ENCODE results near the gene BIRC6.

BIRC6 gene

DNA sequence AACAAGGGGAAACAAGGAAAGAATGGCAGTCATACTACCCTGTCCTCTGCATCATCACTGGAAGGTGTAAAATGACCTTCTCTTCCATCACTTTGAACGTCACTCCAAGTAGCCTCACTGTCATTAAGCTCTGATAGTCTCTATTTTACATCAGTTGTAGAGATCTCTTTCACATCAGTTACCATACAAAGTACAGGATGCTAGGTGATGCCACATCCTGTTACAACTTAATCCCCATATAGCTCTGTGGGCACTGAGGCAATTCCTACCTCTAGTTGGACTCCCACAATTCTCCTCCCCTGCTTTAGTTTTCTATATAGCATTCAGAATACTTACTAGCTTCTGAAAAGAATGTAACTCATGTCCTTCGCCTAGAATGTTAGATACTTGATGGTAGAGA is 215.9 kb downstream of the BIRC6 start:
- POLR2A ChIA-PET: no interaction called here
- DNase-seq (ENCODE audit: low read depth, low spot score): no peak
- CTCF ChIA-PET: no interaction called here
- TF ChIP-seq, protein P1, sequence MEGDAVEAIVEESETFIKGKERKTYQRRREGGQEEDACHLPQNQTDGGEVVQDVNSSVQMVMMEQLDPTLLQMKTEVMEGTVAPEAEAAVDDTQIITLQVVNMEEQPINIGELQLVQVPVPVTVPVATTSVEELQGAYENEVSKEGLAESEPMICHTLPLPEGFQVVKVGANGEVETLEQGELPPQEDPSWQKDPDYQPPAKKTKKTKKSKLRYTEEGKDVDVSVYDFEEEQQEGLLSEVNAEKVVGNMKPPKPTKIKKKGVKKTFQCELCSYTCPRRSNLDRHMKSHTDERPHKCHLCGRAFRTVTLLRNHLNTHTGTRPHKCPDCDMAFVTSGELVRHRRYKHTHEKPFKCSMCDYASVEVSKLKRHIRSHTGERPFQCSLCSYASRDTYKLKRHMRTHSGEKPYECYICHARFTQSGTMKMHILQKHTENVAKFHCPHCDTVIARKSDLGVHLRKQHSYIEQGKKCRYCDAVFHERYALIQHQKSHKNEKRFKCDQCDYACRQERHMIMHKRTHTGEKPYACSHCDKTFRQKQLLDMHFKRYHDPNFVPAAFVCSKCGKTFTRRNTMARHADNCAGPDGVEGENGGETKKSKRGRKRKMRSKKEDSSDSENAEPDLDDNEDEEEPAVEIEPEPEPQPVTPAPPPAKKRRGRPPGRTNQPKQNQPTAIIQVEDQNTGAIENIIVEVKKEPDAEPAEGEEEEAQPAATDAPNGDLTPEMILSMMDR (IDR thresholded peaks at IDR 0.05; ENCODE audit: insufficient read depth, low read length, missing control alignments): no peak
- H3K4me3 ChIP-seq (ENCODE audit: low read depth, low read length): no peak overlapping the region

DNA sequence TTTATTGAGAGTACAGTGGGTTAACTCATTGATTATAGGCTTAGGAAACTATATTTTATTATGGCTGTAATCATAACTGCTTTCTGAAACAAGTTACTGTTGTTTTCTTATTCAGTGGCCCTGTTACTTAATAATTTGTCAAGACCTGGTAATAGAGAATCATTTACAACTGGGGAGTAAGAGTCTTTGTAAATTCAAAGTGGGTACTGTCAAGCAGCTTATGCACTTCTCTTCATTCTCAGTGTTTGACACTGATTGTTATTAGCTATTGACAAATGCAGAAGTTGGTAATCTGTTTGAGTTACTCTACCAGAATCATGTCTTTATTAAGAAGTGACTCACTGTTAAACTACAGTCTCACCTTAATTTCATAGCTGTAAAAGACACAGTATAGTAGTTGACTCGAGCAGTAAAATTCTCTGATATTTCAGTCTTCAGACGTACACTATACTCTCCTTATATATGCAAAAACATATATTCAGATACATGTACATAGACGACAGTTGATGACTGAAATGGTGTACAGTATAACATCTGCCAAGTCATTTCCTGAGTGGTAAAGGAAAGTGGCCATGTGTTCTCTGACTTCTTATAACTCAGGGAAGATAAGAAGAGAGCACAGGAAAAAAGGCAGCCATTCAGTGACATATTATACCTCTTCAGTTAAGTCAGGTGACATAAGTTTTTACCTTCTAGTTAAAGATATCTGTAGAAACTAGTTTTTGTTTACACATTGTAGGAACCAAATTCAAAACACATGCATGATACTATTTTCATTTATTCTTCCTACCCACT is 235.0 kb downstream of the BIRC6 start:
- no peak for DNase-seq (ENCODE audit: low read depth, low spot score)
- TF ChIP-seq, protein P1 (IDR thresholded peaks at IDR 0.05; ENCODE audit: insufficient read depth, low read length, missing control alignments): no peak
- ChIA-PET CTCF (interaction anchor here (1.1 kb wide), 1 partner anchor 9 kb away, joined by 3 read pairs; no protein-coding TSS in a partner anchor), POLR2A (no interaction called here)
- no peak overlapping the region for H3K4me3 ChIP-seq (ENCODE audit: low read depth, low read length)

DNA sequence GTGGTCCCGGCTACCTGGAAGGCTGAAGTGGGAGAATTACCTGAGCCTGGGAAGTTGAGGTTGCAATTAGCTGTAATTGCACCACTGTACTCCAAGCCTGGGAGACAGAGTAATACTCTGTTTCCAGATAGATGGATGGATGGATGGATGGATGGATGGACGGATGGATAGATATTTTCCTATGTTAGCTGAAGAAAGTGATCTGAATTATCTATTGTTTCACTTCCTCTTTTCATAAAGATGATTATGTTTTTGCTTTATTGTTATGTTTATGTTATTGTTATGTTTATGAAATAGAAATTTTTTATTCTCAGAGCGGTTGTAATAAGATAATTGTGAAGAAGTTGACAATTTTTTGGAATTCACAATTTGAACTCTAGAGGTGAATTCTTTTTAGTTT is 237.8 kb downstream of the BIRC6 start:
- ChIA-PET POLR2A (no interaction called here), CTCF (interaction anchor here (0.5 kb wide), 1 partner anchor 639 kb away, joined by 3 read pairs; no protein-coding TSS in a partner anchor)
- TF ChIP-seq, protein P1 (IDR thresholded peaks at IDR 0.05; ENCODE audit: insufficient read depth, low read length, missing control alignments): no peak
- no peak for DNase-seq (ENCODE audit: low read depth, low spot score)
- no peak overlapping the region for H3K4me3 ChIP-seq (ENCODE audit: low read depth, low read length)

DNA sequence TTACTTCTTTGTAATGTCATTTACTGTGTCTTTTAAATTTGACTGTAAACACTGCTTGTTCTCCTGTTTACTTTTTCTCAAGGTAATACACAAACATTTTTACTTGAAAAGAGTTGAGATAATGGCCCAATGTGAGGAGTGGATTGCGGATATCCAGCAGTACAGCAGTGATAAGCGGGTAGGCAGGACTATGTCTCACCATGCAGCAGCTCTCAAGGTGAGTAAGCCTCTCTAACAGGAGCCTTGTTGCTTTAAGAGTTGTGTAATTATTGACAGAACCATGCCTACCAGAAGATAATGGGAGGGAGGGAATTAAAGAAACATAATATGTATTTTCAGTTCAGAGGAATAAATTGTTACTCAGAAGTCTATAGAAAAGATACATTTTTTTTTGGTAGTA is 254.5 kb downstream of the BIRC6 start:
- TF ChIP-seq, protein P1 (IDR thresholded peaks at IDR 0.05; ENCODE audit: insufficient read depth, low read length, missing control alignments): no peak
- CTCF ChIA-PET: interaction anchor here (1.4 kb wide), 1 partner anchor 20 kb away, joined by 3 read pairs; no protein-coding TSS in a partner anchor
- no peak for DNase-seq (ENCODE audit: low read depth, low spot score)
- H3K4me3 ChIP-seq (ENCODE audit: low read depth, low read length): no peak overlapping the region
- POLR2A ChIA-PET: no interaction called here

DNA sequence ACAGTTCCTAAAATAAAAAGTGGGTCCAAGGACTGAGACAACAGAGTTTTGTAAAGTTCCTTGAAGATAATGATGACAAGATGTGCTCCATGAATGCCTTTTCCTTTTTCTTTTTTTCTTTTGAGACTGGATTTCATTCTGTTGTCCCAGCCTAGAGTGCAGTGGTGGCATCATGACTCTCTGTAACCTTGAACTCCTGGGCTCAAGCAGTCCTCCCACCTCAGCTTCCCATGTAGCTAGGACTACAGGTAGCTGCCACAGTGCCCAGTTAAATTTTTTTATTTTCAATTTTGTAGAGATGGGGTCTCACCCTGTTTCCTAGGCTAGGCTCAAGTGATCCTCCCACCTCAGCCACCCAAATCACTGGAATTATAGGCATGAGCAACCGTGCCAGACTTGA is 254.9 kb downstream of the BIRC6 start:
- ChIA-PET POLR2A (no interaction called here), CTCF (interaction anchor here (1.4 kb wide), 1 partner anchor 19 kb away, joined by 3 read pairs; no protein-coding TSS in a partner anchor)
- H3K4me3 ChIP-seq (ENCODE audit: low read depth, low read length): no peak overlapping the region
- TF ChIP-seq, protein P1 (IDR thresholded peaks at IDR 0.05; ENCODE audit: insufficient read depth, low read length, missing control alignments): no peak
- DNase-seq (ENCODE audit: low read depth, low spot score): no peak

DNA sequence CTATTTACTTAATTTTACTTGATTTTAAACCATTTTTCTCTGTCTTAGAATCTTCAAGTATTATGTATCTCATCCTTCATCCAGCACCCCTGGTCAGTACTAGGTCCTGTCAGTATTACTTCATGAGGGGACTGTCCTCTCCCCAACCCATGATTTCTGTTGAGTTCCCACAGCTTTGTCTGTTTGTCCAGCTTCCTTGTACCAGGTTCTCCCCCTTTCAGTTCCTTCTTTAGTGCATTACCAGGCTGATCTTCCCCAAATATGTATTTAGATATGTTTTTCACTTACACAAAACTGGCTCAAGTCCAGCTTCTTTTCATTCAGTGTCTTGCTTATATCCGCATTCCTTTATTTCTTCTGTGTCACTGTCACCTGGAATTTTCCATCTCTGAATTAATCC is 257.3 kb downstream of the BIRC6 start:
- TF ChIP-seq, protein P1 (IDR thresholded peaks at IDR 0.05; ENCODE audit: insufficient read depth, low read length, missing control alignments): no peak
- DNase-seq (ENCODE audit: low read depth, low spot score): no peak
- CTCF ChIA-PET: interaction anchor here (1.1 kb wide), 1 partner anchor 19 kb away, joined by 4 read pairs; no protein-coding TSS in a partner anchor
- no peak overlapping the region for H3K4me3 ChIP-seq (ENCODE audit: low read depth, low read length)
- POLR2A ChIA-PET: no interaction called here
